Activated CD4-positive, alpha-beta T cell treated with anti-CD3 and anti-CD28 coated beads for 36 hours (primary cell): Measurements from ENCODE around the gene ARHGAP29. TPM values are rescaled to one million over a fixed set of nuclear protein-coding genes. Genes with fewer than 3 reads are reported as not detected.
A peak's percentile ranks its signal among the peaks of the same experiment; 100 is the strongest.

Source experiments
- ATAC-seq: fragments of 200-7000 bp; cut with Tn5 transposase; one replicate; pipeline ENCODE4 v1.10.0; 2021; ENCODE audit warnings: mild to moderate bottlenecking, moderate library complexity
- CTCF ChIA-PET: fragments of 350-600 bp; sonication (Branson Sonifier 250); formaldehyde crosslinking; loops from one replicate; lab custom pipeline; 2021; ENCODE audit warnings: antibody characterized with exemption; lab: Charles Lee
- POLR2A ChIA-PET: fragments of 350-600 bp; sonication (Branson Sonifier 250); formaldehyde crosslinking; loops from one replicate; lab custom pipeline; 2021; ENCODE audit warnings: antibody characterized with exemption, inconsistent platforms; lab: Charles Lee
- DNase-seq: peaks from one replicate; pipeline ENCODE4 v3.0.0-alpha.2; 2020
- H3K27ac Mint-ChIP-seq: one replicate; pipeline ENCODE4 v1.8.0; 2021; ENCODE audit warnings: mixed read lengths
- H3K27me3 Mint-ChIP-seq: one replicate; pipeline ENCODE4 v1.8.0; 2021; ENCODE audit warnings: mixed read lengths
- H3K36me3 Mint-ChIP-seq: one replicate; pipeline ENCODE4 v1.8.0; 2021; ENCODE audit warnings: low read depth, mixed read lengths
- H3K4me1 Mint-ChIP-seq: one replicate; pipeline ENCODE4 v1.8.0; 2021; ENCODE audit warnings: mixed read lengths
- H3K4me3 Mint-ChIP-seq: one replicate; pipeline ENCODE4 v1.8.0; 2021; ENCODE audit warnings: mild to moderate bottlenecking, moderate library complexity, mixed read lengths
- H3K9me3 Mint-ChIP-seq: one replicate; pipeline ENCODE4 v1.8.0; 2021; ENCODE audit warnings: low read depth, mixed read lengths
- intact Hi-C, 2 experiments: fragments of 100-400 bp; cut with DNase I in 1 of 2; cut with micrococcal nuclease in 1 of 2; formaldehyde crosslinking; loops; one replicate each; pipeline versions ENCODE4 v1.14.2 to v1.15.1; 2022 to 2024; cut with DNase I, micrococcal nuclease
- total RNA-seq, 2 experiments: library from RNA; stranded (reverse); gene quantifications; one replicate each; pipeline ENCODE4 v1.2.3, GENCODE V29; 2021

Gene ARHGAP29
- total RNA-seq, 2 experiments from 2014 or later, result 0.21 to 0.23 TPM

GRCh38 chr1:94259635-94260289 is 22.4 kb upstream of the ARHGAP29 start:
- ATAC-seq (no peak), DNase-seq (no peak)
- no peaks in the 10 kb centered on the region for H3K4me1 Mint-ChIP-seq
- H3K9me3 Mint-ChIP-seq, result no peaks in the 10 kb centered on the region
- no peak overlapping the region for H3K4me3 Mint-ChIP-seq
- ChIA-PET CTCF (interaction anchor here (1.0 to 1.7 kb wide), 2 partner anchors 154 to 214 kb away, joined by 3 to 4 read pairs; no protein-coding TSS in a partner anchor), POLR2A (no interaction called here)
- no peak overlapping the region for H3K27ac Mint-ChIP-seq
- intact Hi-C loops, result no loop called here
- no peaks in the 10 kb centered on the region for H3K36me3 Mint-ChIP-seq
- peaks cover 23% of the 10 kb centered on the region for H3K27me3 Mint-ChIP-seq

- Mint-ChIP-seq H3K36me3 (no peaks in the 10 kb centered on the region), H3K27me3 (peaks cover 26% of the 10 kb centered on the region), H3K9me3 (no peaks in the 10 kb centered on the region), H3K27ac (no peak overlapping the region), H3K4me3 (no peak overlapping the region), H3K4me1 (no peaks in the 10 kb centered on the region)
- ATAC-seq (no peak), DNase-seq (no peak)
- intact Hi-C loops, result no loop called here
- CTCF ChIA-PET, result interaction anchor here (0.6 kb wide), 1 partner anchor 826 kb away, joined by 3 read pairs; no protein-coding TSS in a partner anchor
- POLR2A ChIA-PET, result no interaction called here
These were observed 21.5 kb upstream of the ARHGAP29 start for GRCh38 chr1:94258873-94259331.

- no peak for ATAC-seq
- Mint-ChIP-seq H3K9me3 (no peaks in the 10 kb centered on the region), H3K4me1 (no peaks in the 10 kb centered on the region), H3K4me3 (no peak overlapping the region), H3K36me3 (no peaks in the 10 kb centered on the region), H3K27me3 (peaks cover 24% of the 10 kb centered on the region), H3K27ac (no peak overlapping the region)
- DNase-seq, result no peak
- intact Hi-C loops, result no loop called here
- CTCF ChIA-PET, result interaction anchor here (1.3 kb wide), 1 partner anchor 11 kb away, joined by 6 read pairs; no protein-coding TSS in a partner anchor
- POLR2A ChIA-PET, result no interaction called here
These were observed 20.1 kb upstream of the ARHGAP29 start for GRCh38 chr1:94257444-94257843.

GRCh38 chr1:94255476-94255875 is 18.1 kb upstream of the ARHGAP29 start:
- POLR2A ChIA-PET, result no interaction called here
- no peaks in the 10 kb centered on the region for H3K9me3 Mint-ChIP-seq
- ATAC-seq (no peak), DNase-seq (no peak)
- no peak overlapping the region for H3K4me3 Mint-ChIP-seq
- intact Hi-C loops, result no loop called here
- H3K36me3 Mint-ChIP-seq, result no peaks in the 10 kb centered on the region
- H3K27me3 Mint-ChIP-seq, result peaks cover 25% of the 10 kb centered on the region
- CTCF ChIA-PET, result no interaction called here
- H3K27ac Mint-ChIP-seq, result no peak overlapping the region
- no peaks in the 10 kb centered on the region for H3K4me1 Mint-ChIP-seq

GRCh38 chr1:94254073-94254810 is 16.9 kb upstream of the ARHGAP29 start:
- POLR2A ChIA-PET, result no interaction called here
- no peaks in the 10 kb centered on the region for H3K4me1 Mint-ChIP-seq
- H3K4me3 Mint-ChIP-seq, result no peak overlapping the region
- CTCF ChIA-PET, result no interaction called here
- no peaks in the 10 kb centered on the region for H3K9me3 Mint-ChIP-seq
- H3K27ac Mint-ChIP-seq, result no peak overlapping the region
- peaks cover 28% of the 10 kb centered on the region for H3K27me3 Mint-ChIP-seq
- intact Hi-C loops, result no loop called here
- H3K36me3 Mint-ChIP-seq, result no peaks in the 10 kb centered on the region
- DNase-seq, result no peak
- ATAC-seq, result no peak

GRCh38 chr1:94253456-94254017 is 16.2 kb upstream of the ARHGAP29 start:
- ATAC-seq (no peak), DNase-seq (no peak)
- H3K36me3 Mint-ChIP-seq, result no peaks in the 10 kb centered on the region
- no peak overlapping the region for H3K27ac Mint-ChIP-seq
- POLR2A ChIA-PET, result no interaction called here
- no peak overlapping the region for H3K4me3 Mint-ChIP-seq
- CTCF ChIA-PET, result no interaction called here
- no peaks in the 10 kb centered on the region for H3K4me1 Mint-ChIP-seq
- no peaks in the 10 kb centered on the region for H3K9me3 Mint-ChIP-seq
- intact Hi-C loops, result no loop called here
- H3K27me3 Mint-ChIP-seq, result peaks cover 28% of the 10 kb centered on the region

- H3K27me3 Mint-ChIP-seq, result peaks cover 43% of the 10 kb centered on the region
- no peak for ATAC-seq
These were observed 13.0 kb upstream of the ARHGAP29 start for GRCh38 chr1:94250341-94250740.

GRCh38 chr1:94248956-94249688 is 11.7 kb upstream of the ARHGAP29 start:
- Mint-ChIP-seq H3K27me3 (peaks cover 50% of the 10 kb centered on the region), H3K4me3 (no peak overlapping the region), H3K36me3 (no peaks in the 10 kb centered on the region), H3K9me3 (no peaks in the 10 kb centered on the region), H3K27ac (no peak overlapping the region), H3K4me1 (peaks cover 11% of the 10 kb centered on the region)
- intact Hi-C loops, result loop anchor here in 1 of 2 experiments (10.0 kb wide), 2 partner anchors 86 to 216 kb away; no protein-coding TSS in a partner anchor
- DNase-seq (no peak), ATAC-seq (no peak)
- ChIA-PET CTCF (interaction anchor here (1.1 kb wide), 1 partner anchor 204 kb away, joined by 3 read pairs; no protein-coding TSS in a partner anchor), POLR2A (no interaction called here)

More at GRCh38 chr1:94250341-94250740, 13.0 kb upstream of the ARHGAP29 start:
- ChIA-PET POLR2A (no interaction called here), CTCF (no interaction called here)
- Mint-ChIP-seq H3K9me3 (no peaks in the 10 kb centered on the region), H3K27ac (no peak overlapping the region), H3K4me3 (no peak overlapping the region), H3K4me1 (peaks cover 11% of the 10 kb centered on the region), H3K36me3 (no peaks in the 10 kb centered on the region)
- DNase-seq, result no peak
- intact Hi-C loops, result no loop called here

- ATAC-seq (peak; percentile 80), DNase-seq (peak; percentile 52)
- ChIA-PET POLR2A (no interaction called here), CTCF (no interaction called here)
- H3K4me1 Mint-ChIP-seq, result peaks cover 11% of the 10 kb centered on the region
- H3K9me3 Mint-ChIP-seq, result peaks cover 8% of the 10 kb centered on the region
- no peak overlapping the region for H3K27ac Mint-ChIP-seq
- intact Hi-C loops, result loop anchor here in 1 of 2 experiments (10.0 kb wide), 2 partner anchors 87 to 217 kb away; no protein-coding TSS in a partner anchor
- H3K27me3 Mint-ChIP-seq, result peaks cover 56% of the 10 kb centered on the region
- H3K36me3 Mint-ChIP-seq, result no peaks in the 10 kb centered on the region
- H3K4me3 Mint-ChIP-seq, result peak overlapping the region; percentile 58
These were observed 10.0 kb upstream of the ARHGAP29 start for GRCh38 chr1:94247138-94248094.

GRCh38 chr1:94246692-94247137 is 9.3 kb upstream of the ARHGAP29 start:
- no peak overlapping the region for H3K27ac Mint-ChIP-seq
- intact Hi-C loops, result loop anchor here in 1 of 2 experiments (10.0 kb wide), 2 partner anchors 88 to 218 kb away; no protein-coding TSS in a partner anchor
- CTCF ChIA-PET, result no interaction called here
- no peak for DNase-seq
- H3K9me3 Mint-ChIP-seq, result peaks cover 9% of the 10 kb centered on the region
- H3K4me3 Mint-ChIP-seq, result peak overlapping the region; percentile 51
- ATAC-seq, result peak; percentile 33
- peaks cover 59% of the 10 kb centered on the region for H3K27me3 Mint-ChIP-seq
- H3K36me3 Mint-ChIP-seq, result no peaks in the 10 kb centered on the region
- H3K4me1 Mint-ChIP-seq, result peaks cover 11% of the 10 kb centered on the region
- POLR2A ChIA-PET, result no interaction called here
